ENCODE results near the gene SIX5.

Gene SIX5

DNA sequence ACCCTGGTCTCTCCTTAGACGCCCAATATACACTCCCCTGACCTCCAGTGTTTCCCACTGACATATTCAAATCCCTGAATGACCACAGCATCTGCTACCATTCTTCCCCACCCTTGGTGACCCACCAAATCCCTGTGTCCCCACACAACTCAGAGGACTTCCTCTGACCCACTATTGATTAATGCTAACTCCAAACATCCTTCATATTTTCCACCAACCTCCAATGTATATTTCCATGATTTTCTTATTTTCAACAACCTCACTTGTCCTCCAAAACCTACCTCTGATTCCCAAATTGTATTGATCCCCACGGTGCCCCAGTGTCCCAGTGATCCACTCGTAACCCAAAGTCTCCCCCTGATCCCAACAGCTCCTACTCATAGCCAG lies 24.1 kb upstream of the SIX5 start:
- no peak for DNase-seq (ENCODE audit: low read depth in 2 of 3, low spot score in 2 of 3)

DNA sequence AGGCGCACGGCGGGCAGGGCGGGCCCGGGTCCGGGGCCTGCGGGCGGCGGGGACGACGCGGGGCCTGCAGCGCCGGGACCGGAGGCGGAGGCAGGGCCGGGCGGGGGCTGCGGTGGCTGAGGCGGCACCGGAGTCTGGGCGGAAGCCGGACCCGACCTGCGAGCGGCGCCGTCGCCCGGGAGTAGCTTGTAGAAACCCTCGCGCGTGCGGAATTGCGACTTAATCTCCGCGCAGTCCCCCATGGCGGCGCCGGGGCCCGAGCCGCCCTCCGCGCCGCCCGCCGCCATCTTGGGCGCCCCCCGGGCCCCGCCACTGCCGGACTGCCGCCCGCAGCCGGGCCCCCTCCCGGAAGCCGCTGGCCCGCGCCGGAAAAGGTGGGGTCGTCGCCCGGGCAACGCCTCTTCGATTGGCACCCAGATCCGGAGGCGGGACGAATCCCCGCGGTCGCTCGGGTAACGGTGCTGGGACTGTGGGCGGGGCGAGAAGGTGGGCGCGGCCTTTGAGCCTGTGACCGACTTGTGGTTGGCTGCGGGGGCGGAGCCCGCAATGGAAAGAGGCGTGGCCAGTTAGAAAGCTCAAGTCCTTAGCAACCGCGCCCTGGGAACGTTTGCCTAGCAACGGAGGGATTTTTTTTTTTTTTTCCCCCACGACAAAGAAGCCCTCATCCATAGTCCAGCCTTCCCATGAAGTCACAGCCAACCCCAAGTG lies 23.6 kb upstream of the SIX5 start, which contains the start of gene DMWD:
Gene DMWD, minus strand, starts transcription at position 376 of the 708 bp plus-strand sequence. Its CDS starts 89 bp downstream, at position 287.
- DNase-seq (ENCODE audit: low read depth in 2 of 3, low spot score in 2 of 3) = peak; percentile 99

DNA sequence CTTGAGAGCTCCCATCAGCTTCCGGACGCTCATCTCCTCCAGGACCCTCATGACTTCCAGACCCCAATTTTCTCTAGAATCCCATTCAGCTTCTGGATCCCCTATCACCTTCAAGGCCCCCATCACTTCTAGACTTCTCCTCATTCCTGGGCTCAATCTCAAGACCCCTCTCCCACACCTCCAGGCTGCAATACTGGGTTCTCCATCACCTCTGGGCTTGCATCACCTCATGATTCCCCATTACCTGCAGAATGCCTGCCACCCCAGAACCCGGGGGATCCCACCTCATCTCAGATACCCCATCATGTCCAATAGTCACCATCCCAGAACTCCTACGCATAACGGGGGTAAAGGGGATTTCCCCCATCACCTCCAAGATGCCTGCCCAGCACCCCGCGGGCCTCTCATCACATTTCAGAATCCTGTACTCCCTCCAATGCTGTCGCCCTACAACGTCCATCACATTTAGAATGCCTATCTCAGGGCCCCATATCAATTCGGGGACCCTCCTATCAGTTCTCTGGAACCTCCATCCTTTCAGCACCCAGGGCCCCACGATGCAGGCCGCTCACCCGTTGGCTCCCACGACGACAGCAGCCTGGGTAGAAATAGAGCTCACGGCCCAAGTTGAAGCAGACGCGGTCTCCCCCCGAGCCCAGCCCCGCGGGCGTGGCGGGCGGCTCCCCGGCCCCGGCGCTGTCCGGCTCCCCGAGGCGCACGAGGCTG lies 22.9 kb upstream of the SIX5 start:
- no peak for DNase-seq (ENCODE audit: low read depth in 2 of 3, low spot score in 2 of 3)

DNA sequence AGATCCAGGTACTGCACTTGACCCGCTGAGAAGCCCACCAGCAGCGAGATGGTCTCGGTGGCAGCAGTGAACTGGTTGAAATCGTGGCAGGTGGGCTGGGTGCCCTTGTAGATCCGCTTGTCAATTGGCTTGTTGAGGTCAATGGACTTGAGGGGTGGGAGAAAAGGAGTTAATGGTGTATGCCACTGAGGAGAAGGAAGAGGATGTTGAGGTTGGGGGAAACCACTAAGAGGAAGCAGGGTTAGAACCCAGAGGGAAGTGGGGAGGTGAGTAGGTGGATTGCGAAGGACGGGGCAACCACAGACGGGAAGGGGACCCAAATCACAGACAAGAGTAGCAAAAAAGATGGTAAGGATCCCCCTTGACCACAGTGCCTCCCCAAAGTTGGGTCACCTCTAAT lies 21.9 kb upstream of the SIX5 start:
- no peak for DNase-seq (ENCODE audit: low read depth in 2 of 3, low spot score in 2 of 3)

DNA sequence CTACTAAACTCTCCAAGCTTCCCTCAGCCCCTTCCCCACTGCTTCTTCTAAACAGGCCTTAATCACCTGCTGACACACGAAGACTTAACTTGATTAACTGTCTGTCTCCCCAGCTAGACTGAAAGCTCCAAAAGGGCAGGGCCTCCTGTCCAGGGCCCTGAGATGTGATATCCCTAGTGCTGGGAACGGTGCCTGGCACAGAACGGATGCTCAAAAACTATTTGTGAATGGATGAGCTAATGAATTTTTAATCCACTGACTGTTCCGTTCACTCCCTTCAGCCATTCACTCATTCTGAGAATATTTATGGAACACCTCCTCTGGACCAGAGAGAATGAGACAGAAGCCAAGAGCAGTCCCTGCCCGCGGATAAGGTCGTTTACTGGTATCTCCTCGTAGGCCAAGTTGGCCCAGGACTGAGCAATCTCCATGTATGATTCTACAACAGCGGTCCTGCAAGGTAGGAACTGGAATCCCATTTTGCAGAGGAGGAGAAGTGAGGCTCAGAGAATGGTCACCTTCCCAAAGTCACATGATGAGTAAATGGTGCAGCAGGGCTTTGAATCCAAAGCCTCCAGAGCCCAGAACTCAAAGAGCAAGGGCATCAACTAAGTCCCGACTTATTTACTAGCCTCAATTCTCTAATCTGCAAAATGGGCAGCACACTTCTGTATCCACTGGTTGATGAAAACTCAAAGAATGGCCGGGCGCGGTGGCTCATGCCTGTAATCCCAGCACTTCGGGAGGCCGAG lies 20.2 kb upstream of the SIX5 start:
- no peak for DNase-seq (ENCODE audit: low read depth in 2 of 3, low spot score in 2 of 3)

DNA sequence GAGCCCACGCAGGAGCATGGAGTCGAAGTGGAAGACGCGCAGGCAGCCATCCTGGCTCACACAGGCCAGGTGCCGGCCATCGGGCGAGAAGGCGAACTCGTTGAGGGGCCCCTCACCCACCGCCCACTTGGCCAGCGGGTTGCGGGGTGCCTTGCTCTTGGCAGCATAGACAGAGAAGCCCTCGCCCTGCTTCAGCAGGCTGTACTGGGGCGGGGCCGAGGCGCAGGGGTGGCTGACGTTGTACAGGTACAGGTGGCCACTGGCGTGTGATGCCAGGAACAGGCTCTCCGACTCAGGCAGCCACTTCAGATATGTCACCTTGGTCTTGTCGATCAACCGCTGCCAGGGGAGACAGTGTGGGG lies 17.5 kb upstream of the SIX5 start:
- no peak for DNase-seq (ENCODE audit: low read depth in 2 of 3, low spot score in 2 of 3)

DNA sequence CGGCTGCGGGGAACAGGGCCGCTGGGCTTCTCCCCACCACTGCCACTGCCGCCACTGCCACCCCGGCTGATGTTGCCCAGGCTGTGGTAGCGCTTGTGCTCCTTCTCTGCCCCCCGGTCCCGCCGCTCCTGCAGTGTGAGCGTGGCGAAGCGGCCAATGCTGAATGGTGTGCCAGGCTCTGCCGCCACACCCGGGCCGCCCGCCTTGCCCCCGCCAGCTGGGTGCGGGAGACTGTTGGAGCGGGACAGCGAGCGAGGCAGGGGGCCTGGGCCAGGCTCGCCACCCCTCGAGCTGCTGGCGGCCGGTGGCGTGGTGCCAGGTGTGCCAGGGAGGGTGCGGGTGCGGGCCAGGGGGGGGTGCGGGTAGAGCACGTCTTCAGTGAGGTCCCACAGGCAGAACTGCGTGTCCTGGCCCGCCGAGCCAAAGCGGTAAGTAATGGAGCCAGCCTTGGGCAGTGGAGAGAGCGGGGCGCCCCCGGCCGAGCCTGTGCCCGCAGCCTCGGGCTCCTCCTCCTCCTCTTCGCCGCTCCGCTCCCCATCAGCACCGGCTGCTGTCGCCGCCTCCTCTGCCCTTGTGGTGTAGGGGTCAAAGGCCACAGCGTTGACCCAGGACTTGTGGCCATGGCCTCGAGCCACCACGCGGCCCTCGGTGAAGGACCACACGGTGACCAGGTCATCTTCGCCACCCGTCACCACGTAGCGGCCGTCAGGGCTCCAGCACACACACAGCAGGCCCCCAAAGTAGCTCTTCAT lies 16.9 kb upstream of the SIX5 start:
- no peak for DNase-seq (ENCODE audit: low read depth in 2 of 3, low spot score in 2 of 3)

DNA sequence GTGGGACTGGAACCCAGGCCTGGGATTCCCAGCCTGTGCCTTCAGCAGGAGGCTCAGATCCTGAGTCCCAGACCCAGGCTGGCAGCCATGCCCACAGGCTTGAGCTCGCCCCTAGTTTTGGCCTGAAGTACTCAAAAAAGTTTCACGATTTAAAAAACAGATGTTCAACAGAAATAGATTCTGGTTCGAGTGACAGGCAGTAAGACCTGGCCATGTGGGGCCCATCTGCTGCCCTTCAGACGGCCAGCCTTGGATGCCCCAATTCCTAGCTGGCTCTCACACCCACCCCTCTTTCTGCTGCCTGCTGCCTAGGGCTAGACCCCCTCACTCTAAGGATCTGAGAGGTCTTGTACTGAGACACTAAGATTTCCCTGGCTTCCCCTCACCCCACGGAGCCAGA lies 16.0 kb upstream of the SIX5 start:
- no peak for DNase-seq (ENCODE audit: low read depth in 2 of 3, low spot score in 2 of 3)

DNA sequence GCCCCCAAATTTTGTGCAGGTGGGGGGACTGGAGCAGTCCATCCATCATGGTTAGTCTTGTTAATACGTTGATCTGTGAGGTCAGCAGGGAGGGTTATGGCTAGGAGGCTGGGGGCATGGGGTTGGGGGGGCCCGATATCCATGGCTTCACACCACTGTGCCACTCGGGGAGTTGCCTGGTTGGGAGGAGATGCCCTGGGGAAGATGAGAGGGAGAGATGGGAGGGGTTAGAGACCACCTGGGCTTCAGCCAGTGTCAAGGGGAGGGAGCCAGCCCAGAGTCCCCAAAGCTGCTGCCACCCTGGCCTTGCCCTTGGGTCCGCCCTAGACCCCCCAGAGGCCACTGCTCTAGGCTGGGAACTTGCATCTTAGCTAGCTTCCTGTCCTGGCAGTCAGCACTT lies 15.0 kb upstream of the SIX5 start:
- no peak for DNase-seq (ENCODE audit: low read depth in 2 of 3, low spot score in 2 of 3)

DNA sequence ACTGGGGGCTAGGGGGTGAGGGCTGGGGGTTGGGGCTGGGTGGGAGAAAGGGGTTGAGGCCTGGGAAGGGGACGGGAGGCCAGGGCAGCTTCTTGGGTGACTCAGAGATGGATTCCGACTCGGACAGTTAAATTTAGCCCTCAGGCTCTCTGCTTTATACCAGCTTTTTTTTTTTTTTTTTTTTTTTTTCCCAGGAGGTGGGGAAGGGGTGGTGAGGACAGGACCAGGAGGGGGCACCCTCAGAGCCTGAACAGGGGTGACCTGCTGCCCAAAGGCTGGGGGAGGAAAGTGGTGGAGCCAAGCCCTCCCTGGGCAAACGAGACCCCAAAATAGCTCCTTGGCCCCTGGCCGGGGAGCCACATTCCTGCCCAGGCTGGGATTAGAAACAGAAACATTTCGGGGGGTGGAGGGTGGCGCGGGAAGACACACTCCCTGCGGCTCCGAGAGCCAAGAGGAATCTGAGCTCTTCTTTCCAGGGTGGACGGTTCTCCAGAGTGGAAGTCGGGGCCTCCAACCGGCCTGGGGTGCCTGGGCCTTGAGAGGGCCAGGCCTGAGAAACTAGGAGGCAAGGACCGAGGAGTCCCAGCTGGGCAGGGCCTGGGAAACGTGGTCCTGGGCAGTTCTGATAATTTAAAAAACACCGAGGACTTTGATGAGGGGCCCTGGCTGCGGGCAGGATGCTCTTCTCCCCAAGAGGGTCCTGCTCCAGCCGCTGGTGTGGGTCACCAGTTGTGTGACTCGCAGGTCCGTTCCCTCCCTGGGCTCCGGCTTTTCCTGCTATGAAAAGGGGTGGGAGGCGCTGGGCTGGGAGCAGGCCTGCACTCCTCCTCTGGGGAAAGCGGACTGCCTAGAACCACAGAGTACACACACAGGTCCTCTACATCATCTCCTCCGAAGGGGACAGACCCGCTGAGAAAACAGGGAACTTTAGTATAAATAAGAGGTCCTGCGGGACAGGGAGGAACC lies 14.1 kb upstream of the SIX5 start:
- no peak for DNase-seq (ENCODE audit: low read depth in 2 of 3, low spot score in 2 of 3)

DNA sequence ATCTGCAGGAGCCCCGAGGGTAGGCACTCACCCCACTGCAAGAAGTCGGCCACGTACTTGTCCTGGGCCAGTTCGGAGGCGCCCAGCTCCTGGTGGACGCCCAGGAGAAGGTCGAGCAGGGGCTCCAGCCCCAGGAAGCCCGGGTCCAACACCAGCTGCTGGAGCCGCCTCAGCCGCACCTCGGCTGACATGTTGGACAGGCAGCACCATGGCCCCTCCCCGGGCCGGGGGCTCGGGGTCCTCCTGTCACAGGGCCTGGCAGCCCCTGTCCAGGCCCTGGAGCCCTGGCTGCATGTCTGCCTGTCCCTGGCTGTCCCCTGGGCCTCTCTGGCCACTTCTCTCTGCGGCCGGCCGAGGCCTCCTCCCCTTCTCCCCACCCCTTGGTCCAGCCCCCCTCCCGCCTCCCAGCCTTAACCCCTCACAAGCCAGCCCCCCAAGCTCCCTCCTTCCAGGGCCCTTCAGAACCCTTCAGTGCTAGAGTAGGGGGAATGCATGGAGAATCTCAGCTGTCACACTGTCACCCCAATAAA lies 13.2 kb upstream of the SIX5 start, which contains the start of gene DMPK:
Gene DMPK, minus strand, starts transcription at position 329 of the 530 bp plus-strand sequence. Its CDS starts 138 bp downstream, at position 191.
- no peak for DNase-seq (ENCODE audit: low read depth in 2 of 3, low spot score in 2 of 3)

DNA sequence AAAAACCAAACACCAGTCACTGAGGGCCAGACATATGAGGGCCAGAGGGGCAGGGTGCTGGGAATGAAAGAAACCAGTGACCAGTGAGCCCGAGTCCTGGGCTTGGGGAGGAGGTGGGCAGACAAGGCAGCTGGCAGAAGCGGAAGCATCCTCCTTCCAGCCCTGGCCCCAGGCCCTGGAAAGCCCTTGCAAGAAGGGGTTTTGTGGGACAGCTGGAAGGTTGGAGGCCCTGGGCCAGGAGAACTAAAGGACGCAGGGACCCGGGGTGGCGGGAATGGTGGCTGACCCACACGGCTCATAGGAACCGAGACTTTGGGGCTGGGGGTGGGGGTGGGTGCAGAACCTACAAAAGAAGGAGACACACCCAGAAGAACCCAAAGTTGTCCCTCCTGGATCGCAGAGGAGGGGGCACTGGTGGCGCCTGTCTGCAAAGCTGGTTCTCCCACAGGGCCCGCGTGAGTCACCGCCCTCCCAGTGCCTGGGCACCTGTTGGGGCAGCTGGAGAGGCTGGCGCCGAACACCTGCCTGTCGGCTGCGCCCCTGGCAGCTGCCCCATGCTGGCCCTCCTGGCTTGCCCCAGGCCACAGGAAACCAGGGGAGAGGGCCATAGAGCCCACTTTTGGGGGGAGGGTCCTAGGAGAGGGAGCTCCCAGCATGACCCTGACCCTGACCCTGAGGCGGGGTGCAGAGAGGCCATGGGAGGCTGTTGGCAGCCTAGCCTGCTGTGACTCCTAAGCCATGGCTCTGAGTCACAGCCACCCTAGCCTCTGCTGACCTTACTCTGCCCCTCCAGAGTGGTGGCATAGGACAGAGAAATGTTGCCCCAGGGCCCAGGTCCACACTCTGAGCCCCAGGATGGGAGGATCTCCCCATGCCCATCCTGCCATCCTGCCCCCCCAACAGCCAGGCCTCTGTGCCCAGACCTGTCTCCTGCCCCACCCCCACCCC lies 12.4 kb upstream of the SIX5 start:
- no peak for DNase-seq (ENCODE audit: low read depth in 2 of 3, low spot score in 2 of 3)

DNA sequence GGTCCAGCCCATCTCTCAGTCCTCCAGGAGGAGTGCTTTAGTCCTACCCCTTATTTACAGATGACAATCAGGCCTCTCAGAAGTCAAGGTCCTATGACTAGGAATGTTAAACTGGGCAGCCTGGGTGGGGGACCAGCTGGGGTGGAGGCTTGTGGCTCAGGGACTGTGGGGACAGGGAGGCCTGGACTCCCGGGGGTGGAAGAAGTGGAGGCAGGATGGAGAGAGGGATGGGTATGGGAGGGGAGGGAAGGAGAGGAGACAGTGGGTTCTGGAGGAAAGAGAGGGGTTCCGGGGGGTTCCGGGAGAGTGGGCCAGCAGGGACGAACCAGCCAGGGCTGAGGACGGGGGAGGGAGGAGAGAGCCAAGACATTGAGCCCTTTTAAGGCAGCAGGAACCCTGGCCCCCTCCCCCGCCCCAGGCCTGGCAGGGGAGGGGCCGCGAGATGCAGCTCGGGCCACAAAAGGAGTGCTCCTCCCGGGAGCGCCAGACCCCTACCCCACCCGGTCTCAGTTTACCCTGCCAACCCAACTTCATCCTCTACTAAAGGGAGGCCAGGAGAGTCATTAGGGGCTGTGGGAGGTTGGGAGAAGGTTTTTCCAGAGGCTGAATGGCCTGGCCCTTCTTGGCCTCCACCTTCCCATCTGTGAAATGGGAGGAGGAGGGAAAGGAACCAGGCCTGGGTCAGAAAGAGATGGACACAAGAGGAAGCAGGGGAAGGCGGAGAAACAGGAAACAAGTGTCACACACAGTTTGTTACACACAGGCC lies 11.6 kb upstream of the SIX5 start:
- DNase-seq (ENCODE audit: low read depth in 2 of 3, low spot score in 2 of 3) = no peak

DNA sequence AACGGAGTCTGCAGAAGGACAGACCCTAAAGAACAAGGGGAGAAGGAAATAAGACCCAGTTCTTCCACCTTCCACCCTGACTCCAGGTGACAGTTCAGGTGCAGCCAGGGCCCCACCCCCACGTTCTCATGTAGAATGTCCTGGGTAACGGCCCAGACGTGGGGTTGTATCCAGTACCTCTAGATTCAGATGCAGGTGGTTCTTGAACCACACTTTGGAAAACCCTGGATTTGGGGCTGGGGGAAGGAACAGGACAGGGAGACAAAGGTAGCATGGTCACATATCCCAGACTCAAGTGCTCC lies 11.0 kb upstream of the SIX5 start:
- DNase-seq (ENCODE audit: low read depth in 2 of 3, low spot score in 2 of 3) = no peak

DNA sequence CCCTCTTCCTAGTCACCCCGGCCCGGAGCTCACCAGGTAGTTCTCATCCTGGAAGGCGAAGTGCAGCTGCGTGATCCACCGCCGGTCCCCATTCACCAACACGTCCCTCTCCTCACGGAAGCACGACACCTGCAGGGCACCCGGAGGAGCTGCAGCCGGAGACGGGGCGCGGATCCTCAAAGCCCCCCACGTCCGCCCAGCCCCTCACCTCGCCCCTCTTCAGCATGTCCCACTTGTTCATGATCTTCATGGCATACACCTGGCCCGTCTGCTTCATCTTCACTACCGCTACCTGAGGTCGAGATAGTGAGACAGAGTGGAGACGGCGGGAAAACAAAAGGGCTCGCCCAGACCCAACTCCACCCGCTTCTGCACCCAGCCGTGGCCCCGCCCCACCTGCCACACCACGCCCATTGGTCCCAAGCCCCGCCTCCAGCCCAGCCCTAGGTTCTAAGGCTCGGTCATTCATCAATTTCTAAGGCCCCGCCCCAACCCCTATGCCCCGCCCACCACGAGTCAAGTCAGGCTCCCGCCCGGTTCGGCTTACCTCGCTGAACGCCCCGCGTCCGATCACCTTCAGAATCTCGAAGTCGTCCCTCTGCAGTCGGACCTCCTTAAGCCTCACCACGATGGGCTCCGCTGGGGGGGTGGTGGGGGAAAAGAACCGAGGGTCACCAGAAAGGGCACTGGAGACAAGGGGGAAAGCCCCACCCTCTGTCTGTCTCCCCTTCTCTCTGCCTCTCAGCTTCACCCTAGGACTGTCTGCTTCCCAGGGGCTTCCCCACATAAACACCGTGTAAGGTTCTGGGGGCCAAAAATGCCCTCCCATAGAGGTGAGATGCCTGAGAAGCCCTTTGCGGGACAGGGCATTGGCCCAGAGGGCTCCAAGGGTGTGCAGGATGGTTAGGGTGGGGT lies 10.4 kb upstream of the SIX5 start:
- DNase-seq (ENCODE audit: low read depth in 2 of 3, low spot score in 2 of 3) = peak; percentile 76 to 93 (median 86)

DNA sequence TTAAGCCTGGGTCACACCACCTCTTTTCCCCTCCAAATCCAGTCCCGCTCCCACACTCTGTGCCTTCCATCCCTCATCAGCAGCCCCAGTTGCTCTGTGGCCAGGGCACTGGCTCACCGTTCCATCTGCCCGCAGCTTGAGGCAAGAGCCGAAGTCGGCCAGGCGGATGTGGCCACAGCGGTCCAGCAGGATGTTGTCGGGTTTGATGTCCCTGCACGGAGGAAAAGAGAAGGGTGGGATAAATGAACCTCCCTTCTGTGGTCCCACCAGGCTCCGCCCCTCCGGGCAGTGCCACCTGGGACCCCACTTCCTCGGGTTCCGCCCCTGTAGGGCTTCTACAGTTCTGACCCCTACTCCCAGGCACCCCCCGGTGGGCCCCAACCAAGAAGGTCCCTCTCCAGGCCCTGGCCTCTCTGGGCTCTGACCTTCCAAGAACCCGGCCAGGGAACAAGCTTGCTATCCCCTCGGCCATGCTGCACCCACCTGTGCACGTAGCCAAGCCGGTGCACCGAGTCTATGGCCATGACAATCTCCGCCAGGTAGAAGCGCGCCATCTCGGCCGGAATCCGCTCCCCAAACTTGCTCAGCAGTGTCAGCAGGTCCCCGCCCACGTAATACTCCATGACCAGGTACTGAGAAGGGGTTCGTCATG lies 9.1 kb upstream of the SIX5 start:
- no peak for DNase-seq (ENCODE audit: low read depth in 2 of 3, low spot score in 2 of 3)
